WTC11 (cell line): ENCODE measurements around the gene EXPH5. TPM values are rescaled to one million over a fixed set of nuclear protein-coding genes. Genes with fewer than 3 reads are reported as not detected.

Experiments used
- ATAC-seq: fragments of 200-7000 bp; cut with Tn5 transposase; 2 replicates; pipeline ENCODE4 v1.10.0; 2021; ENCODE audit warnings: mild to moderate bottlenecking, moderate library complexity
- CTCF ChIA-PET: fragments of 300-600 bp; sonication (Branson Sonifier 250); formaldehyde crosslinking; loops from one replicate; lab custom pipeline; 2021; ENCODE audit warnings: antibody characterized with exemption; lab: Charles Lee
- POLR2A ChIA-PET: fragments of 350-600 bp; sonication (Branson Sonifier 250); formaldehyde crosslinking; loops from one replicate; lab custom pipeline; 2021; ENCODE audit warnings: antibody characterized with exemption; lab: Charles Lee
- DNase-seq: peaks from one replicate; pipeline ENCODE4 v3.0.0; 2021; ENCODE audit warnings: low spot score
- H3K27ac Mint-ChIP-seq: 2 replicates; pipeline ENCODE4 v1.8.0; 2021; ENCODE audit warnings: mixed read lengths
- H3K27me3 Mint-ChIP-seq: 2 replicates; pipeline ENCODE4 v1.8.0; 2021; ENCODE audit warnings: low read depth, mild to moderate bottlenecking, moderate library complexity, mixed read lengths
- H3K36me3 Mint-ChIP-seq: 2 replicates; pipeline ENCODE4 v1.8.0; 2021; ENCODE audit warnings: mixed read lengths
- H3K4me1 Mint-ChIP-seq: 2 replicates; pipeline ENCODE4 v1.8.0; 2022; ENCODE audit warnings: mixed read lengths
- H3K4me3 Mint-ChIP-seq: 2 replicates; pipeline ENCODE4 v1.8.0; 2021; ENCODE audit warnings: mild to moderate bottlenecking, moderate library complexity, mixed read lengths
- H3K9me3 Mint-ChIP-seq: 2 replicates; pipeline ENCODE4 v1.8.0; 2021; ENCODE audit warnings: mixed read lengths
- ATF3 ChIP-seq: sonication (generic); formaldehyde crosslinking; conservative IDR thresholded peaks from 2 replicates; pipeline ENCODE4 v1.8.1; 2022; ENCODE audit warnings: mild to moderate bottlenecking, missing genetic modification reagents
- ATF6 ChIP-seq: sonication (generic); formaldehyde crosslinking; IDR thresholded peaks from 2 replicates; pipeline ENCODE4 v1.8.1; 2023; ENCODE audit warnings: mild to moderate bottlenecking, missing genetic modification reagents
- CREB1 ChIP-seq: sonication (generic); formaldehyde crosslinking; IDR thresholded peaks from 2 replicates; pipeline ENCODE4 v1.8.0; 2023; ENCODE audit warnings: mild to moderate bottlenecking, missing genetic modification reagents
- E2F1 ChIP-seq: sonication (generic); formaldehyde crosslinking; IDR thresholded peaks from 2 replicates; pipeline ENCODE4 v1.8.0; 2022; ENCODE audit warnings: mild to moderate bottlenecking, missing genetic modification reagents
- EMX1 ChIP-seq: fragments of 250-450 bp; sonication (Bioruptor Pico); IDR thresholded peaks from 2 replicates; pipeline ENCODE4 v1.8.0; 2021; ENCODE audit warnings: mild to moderate bottlenecking
- ETV6 ChIP-seq: sonication (generic); formaldehyde crosslinking; IDR thresholded peaks from 2 replicates; pipeline ENCODE4 v1.8.1; 2022; ENCODE audit warnings: mild to moderate bottlenecking, missing genetic modification reagents
- FOXJ3 ChIP-seq: sonication (generic); formaldehyde crosslinking; IDR thresholded peaks from 2 replicates; pipeline ENCODE4 v1.9.0; 2021; ENCODE audit warnings: missing genetic modification reagents, mild to moderate bottlenecking, borderline replicate concordance
- FOXK1 ChIP-seq: sonication (generic); formaldehyde crosslinking; IDR thresholded peaks from 2 replicates; pipeline ENCODE4 v1.8.0; 2022; ENCODE audit warnings: mild to moderate bottlenecking, moderate library complexity, missing genetic modification reagents
- FOXP4 ChIP-seq: sonication (generic); formaldehyde crosslinking; IDR thresholded peaks from 2 replicates; pipeline ENCODE4 v1.8.0; 2022; ENCODE audit warnings: mild to moderate bottlenecking, missing genetic modification reagents
- GABPB1 ChIP-seq: sonication (generic); formaldehyde crosslinking; IDR thresholded peaks from 2 replicates; pipeline ENCODE4 v1.8.1; 2023; ENCODE audit warnings: mild to moderate bottlenecking, missing genetic modification reagents
- GRHL2 ChIP-seq: fragments of 250-450 bp; sonication (Bioruptor Pico); IDR thresholded peaks from 2 replicates; pipeline ENCODE4 v1.8.0; 2022; ENCODE audit warnings: mild to moderate bottlenecking, moderate library complexity; ENCODE audit not compliant: insufficient replicate concordance, severe bottlenecking
- HMGA2 ChIP-seq: fragments of 250-450 bp; sonication (Bioruptor Pico); IDR thresholded peaks from 2 replicates; pipeline ENCODE4 v1.4.0; 2021; ENCODE audit warnings: mild to moderate bottlenecking, moderate library complexity
- MYBL2 ChIP-seq: sonication (generic); formaldehyde crosslinking; IDR thresholded peaks from 2 replicates; pipeline ENCODE4 v1.8.1; 2023; ENCODE audit warnings: mild to moderate bottlenecking, moderate library complexity, missing genetic modification reagents
- RELA ChIP-seq: sonication (generic); formaldehyde crosslinking; IDR thresholded peaks from 2 replicates; pipeline ENCODE4 v1.8.1; 2022; ENCODE audit warnings: missing genetic modification reagents, mild to moderate bottlenecking, borderline replicate concordance
- RORB ChIP-seq: fragments of 250-450 bp; sonication (Bioruptor Pico); IDR thresholded peaks from 2 replicates; pipeline ENCODE4 v1.9.0; 2021; ENCODE audit warnings: mild to moderate bottlenecking
- SOX15 ChIP-seq: fragments of 250-450 bp; sonication (Bioruptor Pico); IDR thresholded peaks from 2 replicates; pipeline ENCODE4 v1.9.0; 2021; ENCODE audit warnings: mild to moderate bottlenecking
- ZMAT4 ChIP-seq: fragments of 250-450 bp; sonication (Bioruptor Pico); IDR thresholded peaks from 2 replicates; pipeline ENCODE4 v1.9.0; 2021; ENCODE audit warnings: mild to moderate bottlenecking
- ZNF138 ChIP-seq: sonication (generic); formaldehyde crosslinking; conservative IDR thresholded peaks from 2 replicates; pipeline ENCODE4 v1.8.1; 2022; ENCODE audit warnings: mild to moderate bottlenecking, moderate library complexity, missing genetic modification reagents
- ZNF219 ChIP-seq: sonication (generic); formaldehyde crosslinking; IDR thresholded peaks from 2 replicates; pipeline ENCODE4 v1.8.0; 2023; ENCODE audit warnings: missing genetic modification reagents, mild to moderate bottlenecking, borderline replicate concordance
- ZNF232 ChIP-seq: sonication (generic); formaldehyde crosslinking; IDR thresholded peaks from 2 replicates; pipeline ENCODE4 v1.8.0; 2022; ENCODE audit warnings: mild to moderate bottlenecking, missing genetic modification reagents
- ZNF281 ChIP-seq: sonication (generic); formaldehyde crosslinking; IDR thresholded peaks from 2 replicates; pipeline ENCODE4 v1.8.0; 2023; ENCODE audit warnings: mild to moderate bottlenecking, missing genetic modification reagents
- ZNF425 ChIP-seq: fragments of 250-450 bp; sonication (Bioruptor Pico); conservative IDR thresholded peaks from 2 replicates; pipeline ENCODE4 v1.9.0; 2021; ENCODE audit warnings: mild to moderate bottlenecking
- total RNA-seq: library from RNA; stranded (reverse); gene quantifications from 3 replicates; pipeline ENCODE4 v1.2.3, GENCODE V29; 2021

EXPH5 gene
- total RNA-seq, 1 experiment from 2014 or later = 11.2 TPM

GRCh38 chr11:108495326-108495725 lies 98.2 kb downstream of the EXPH5 start (continued):
- TF ChIP-seq ZNF425 = no peak
- no peak for TF ChIP-seq FOXK1 (CRISPR knock-in tag)
- no peak for TF ChIP-seq ATF6 (CRISPR knock-in tag)
- no peak for TF ChIP-seq ZNF138 (CRISPR knock-in tag)
- TF ChIP-seq RELA (CRISPR knock-in tag) = no peak

- Mint-ChIP-seq H3K36me3 (no peaks in the 10 kb centered on the region), H3K4me3 (no peak overlapping the region), H3K27ac (no peak overlapping the region), H3K9me3 (no peaks in the 10 kb centered on the region), H3K4me1 (peaks cover 23% of the 10 kb centered on the region), H3K27me3 (peaks cover 9% of the 10 kb centered on the region)
- ChIA-PET CTCF (no interaction called here), POLR2A (interaction anchor here (0.5 to 0.7 kb wide), 2 partner anchors 19 to 224 kb away, joined by 3 to 7 read pairs; no protein-coding TSS in a partner anchor)
- ATAC-seq (no peak), DNase-seq (no peak)
- TF ChIP-seq ZNF281 (CRISPR knock-in tag) (no peak), ZNF232 (CRISPR knock-in tag) (no peak), ZMAT4 (CRISPR knock-in tag) (no peak), MYBL2 (no peak), EMX1 (no peak), GRHL2 (CRISPR knock-in tag) (no peak), FOXP4 (CRISPR knock-in tag) (no peak), ETV6 (CRISPR knock-in tag) (no peak), FOXJ3 (CRISPR knock-in tag) (no peak), RORB (no peak), SOX15 (CRISPR knock-in tag) (no peak), CREB1 (CRISPR knock-in tag) (no peak), ZNF138 (CRISPR knock-in tag) (no peak), ZNF219 (no peak), ATF3 (no peak), HMGA2 (no peak), GABPB1 (no peak), FOXK1 (CRISPR knock-in tag) (no peak), E2F1 (CRISPR knock-in tag) (no peak)
Observed at GRCh38 chr11:108494182-108494581, 99.4 kb downstream of the EXPH5 start.
